ENCODE data around the gene FGGY. TPM values are rescaled to one million over a fixed set of nuclear protein-coding genes. Genes with fewer than 3 reads are reported as not detected.

Gene FGGY
- total RNA-seq, 1 experiment from 2014 or later = 14.6 TPM

- Histone ChIP-seq H3K4me1 (ENCODE audit: insufficient read depth, low read length) (no peaks in the 10 kb centered on the region), H2BK15ac (ENCODE audit: low read depth, low read length) (no peak overlapping the region), H3K18ac (ENCODE audit: insufficient read length, low read depth, low read length) (no peak overlapping the region), H3K9ac (ENCODE audit: extremely low read depth, insufficient read length, low read length) (no peak overlapping the region), H3K23ac (ENCODE audit: insufficient read length, low read depth, low read length) (no peak overlapping the region), H2AK5ac (ENCODE audit: insufficient read length, low read length) (no peak overlapping the region), H2BK12ac (ENCODE audit: insufficient read length, low read depth, low read length) (no peak overlapping the region), H2BK20ac (ENCODE audit: low read depth, low read length, poor library complexity, severe bottlenecking) (no peak overlapping the region), H4K20me1 (ENCODE audit: control insufficient read depth, insufficient read depth, insufficient read length) (no peaks in the 10 kb centered on the region), H4K8ac (replicated peaks; ENCODE audit: insufficient read length, low read depth, low read length) (no peak overlapping the region), H3K4ac (ENCODE audit: low read depth, low read length) (no peak overlapping the region), H3K23me2 (ENCODE audit: insufficient read length, low read depth, low read length, poor library complexity, severe bottlenecking) (no peaks in the 10 kb centered on the region), H3K9me3 (ENCODE audit: control insufficient read depth, low read depth, low read length) (no peaks in the 10 kb centered on the region), H3T11ph (ENCODE audit: low read length) (no peak overlapping the region), H3K79me2 (ENCODE audit: insufficient read depth, low read length) (0 out of 2 replicates have a peak, but pooled peaks cover 1% of the 10 kb centered on the region), H3K79me1 (ENCODE audit: insufficient read depth, low read depth, low read length, poor library complexity, severe bottlenecking) (no peaks in the 10 kb centered on the region), H3K27me3 (ENCODE audit: insufficient read depth, low read length) (no peaks in the 10 kb centered on the region), H4K5ac (ENCODE audit: insufficient read length, low read depth, low read length) (no peak overlapping the region), H4K91ac (ENCODE audit: insufficient read length, low read depth, low read length) (no peak overlapping the region), H2BK120ac (ENCODE audit: low read depth, low read length, poor library complexity, severe bottlenecking) (no peak overlapping the region), H3K14ac (ENCODE audit: insufficient read depth, low read length) (no peak overlapping the region), H3K56ac (ENCODE audit: insufficient read length, low read depth, low read length) (no peak overlapping the region), H3K27ac (ENCODE audit: insufficient read length, low read depth, low read length) (no peak overlapping the region), H3K4me2 (ENCODE audit: insufficient read depth, insufficient read length, low read length) (no peak overlapping the region), H2AFZ (ENCODE audit: low read length) (no peak overlapping the region), H2BK5ac (ENCODE audit: insufficient read length, low read length) (no peak overlapping the region)
- DNase-seq = no peak
- Mint-ChIP-seq H3K4me1 (peaks cover 16 to 21% of the 10 kb centered on the region in 2 experiments), H3K9me3 (0 out of 5 replicates have a peak, but pooled peaks cover 0 to 1% of the 10 kb centered on the region in 2 experiments), H3K27ac (no peak overlapping the region), H3K27me3 (ENCODE audit: low read depth) (no peaks in the 10 kb centered on the region), H3K4me3 (no peak overlapping the region), H3K36me3 (ENCODE audit: insufficient read depth in 1 of 3, low read depth in 3 of 3) (peaks cover 0 to 10% (median 0%) of the 10 kb centered on the region in 3 experiments; a peak in 1 of 7 replicates)
- TF ChIP-seq CTCF (conservative IDR thresholded peaks at IDR 0.05) = no peak
- no CpG with 5 or more reads among the region's 3 CpGs for WGBS (ENCODE audit: extremely low coverage, insufficient read length, low lambda C conversion rate)
Measured at GRCh38 chr1:59411147-59411546, 114.3 kb downstream of the FGGY start.
